ENCODE results near the gene DNAJB1. TPM values are rescaled to one million over a fixed set of nuclear protein-coding genes. Genes with fewer than 3 reads are reported as not detected.

The DNAJB1 gene
- total RNA-seq, 1 experiment from 2014 or later, result 173 TPM

DNA sequence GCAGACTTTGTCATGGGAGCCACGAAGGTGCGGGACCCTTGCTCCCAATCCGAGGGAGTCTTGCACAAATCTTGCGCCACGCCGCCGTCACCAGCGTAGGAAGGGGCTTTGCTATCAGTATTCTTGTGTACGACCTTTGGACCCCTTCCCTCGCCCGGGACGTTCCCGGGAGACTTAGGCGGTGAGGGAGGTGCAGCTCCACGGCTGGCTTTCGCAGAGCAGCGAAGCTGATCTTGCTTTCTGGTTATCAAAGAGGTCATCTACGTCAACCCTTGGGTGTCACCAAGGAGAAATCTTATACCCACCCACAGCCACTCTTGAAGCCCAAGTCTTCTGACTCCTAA lies 11.8 kb upstream of the DNAJB1 start:
- DNase-seq (ENCODE audit: low read depth), result no peak
- in situ Hi-C loops (cut with HindIII; ENCODE audit: low pct_unique_long_range_greater_than_20kb, low sequenced_read_pairs), result no loop called here

DNA sequence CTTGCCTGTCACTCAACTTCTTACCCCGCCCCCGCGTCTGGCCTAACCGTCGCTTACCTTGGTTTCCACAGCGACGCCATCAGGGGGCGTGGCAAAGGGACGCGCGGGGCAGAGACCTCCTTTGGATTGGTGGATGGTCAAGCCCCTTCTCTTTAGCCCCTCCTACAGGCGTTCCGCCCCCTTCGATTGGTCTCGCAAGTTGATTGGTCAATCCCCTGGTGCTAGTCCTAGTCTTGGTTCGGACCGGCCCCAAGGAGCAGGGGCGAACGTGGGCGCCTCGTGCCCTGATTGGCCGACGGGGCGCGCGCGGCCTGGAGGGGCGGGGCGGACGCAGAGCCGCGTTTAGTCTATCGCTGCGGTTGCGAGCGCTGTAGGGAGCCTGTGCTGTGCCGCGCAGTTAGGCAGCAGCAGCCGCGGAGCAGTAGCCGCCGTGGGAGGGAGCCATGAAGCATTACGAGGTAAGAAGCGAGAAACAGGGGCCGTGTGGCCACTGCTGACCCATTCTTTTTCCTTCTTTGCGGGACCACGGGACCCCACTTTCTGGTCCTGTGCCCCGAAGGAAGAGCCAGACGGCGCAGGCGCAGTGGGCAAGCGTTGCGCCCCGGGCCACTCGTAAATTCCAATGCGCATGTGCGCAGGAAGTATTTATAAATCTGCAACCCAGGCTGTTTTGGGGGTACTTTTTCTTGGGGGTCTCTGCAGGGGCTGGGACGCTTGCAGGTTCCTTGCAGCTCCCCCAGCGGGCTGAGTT lies 11.2 kb upstream of the DNAJB1 start, which contains the start of gene TECR:
Gene TECR (plus strand): TSS at position 341 of the 751 bp plus-strand sequence. CDS start 103 bp downstream, at position 444.
- in situ Hi-C loops (cut with HindIII; ENCODE audit: low pct_unique_long_range_greater_than_20kb, low sequenced_read_pairs), result no loop called here
- peak; percentile 100 for DNase-seq (ENCODE audit: low read depth)

DNA sequence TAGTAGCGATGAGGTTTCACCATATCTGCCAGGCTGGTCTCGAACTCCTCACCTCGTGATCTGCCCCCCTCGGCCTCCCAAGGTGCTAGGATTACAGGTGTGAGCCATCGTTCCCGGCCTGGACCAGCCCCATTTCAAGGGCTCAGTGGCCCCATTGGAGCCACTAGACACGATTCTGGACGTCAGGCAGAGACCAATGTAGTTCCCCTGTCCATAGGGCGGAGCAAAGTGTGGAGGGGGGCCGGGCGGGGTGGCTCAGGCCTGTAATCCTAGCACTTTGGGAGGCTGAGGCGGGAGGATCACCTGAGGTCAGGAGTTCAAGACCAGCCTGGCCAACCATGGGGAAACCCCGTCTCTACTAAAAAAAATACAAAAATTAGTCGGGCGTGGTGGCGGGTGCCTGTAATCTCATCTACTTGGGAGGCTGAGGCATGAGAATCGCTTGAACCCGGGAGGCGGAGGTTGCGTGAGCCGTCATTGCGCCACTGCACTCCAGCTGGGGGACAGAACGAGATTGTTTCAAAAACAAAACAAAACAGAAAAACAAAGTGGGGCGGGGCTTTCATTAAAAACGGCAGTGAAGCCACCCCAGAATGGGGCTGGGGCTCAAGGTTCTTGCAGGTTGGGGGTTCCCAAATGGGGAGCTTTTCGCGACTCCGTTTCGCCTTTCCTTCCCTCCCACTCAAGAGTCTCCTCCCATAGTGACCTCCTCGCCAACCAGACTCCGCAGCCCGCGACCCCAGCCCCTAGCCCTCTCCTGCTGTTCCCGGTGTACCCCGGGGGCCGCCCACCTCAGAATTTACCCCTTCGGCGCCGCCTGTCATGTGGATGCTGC lies 10.4 kb upstream of the DNAJB1 start:
- DNase-seq (ENCODE audit: low read depth), result no peak
- in situ Hi-C loops (cut with HindIII; ENCODE audit: low pct_unique_long_range_greater_than_20kb, low sequenced_read_pairs), result no loop called here

DNA sequence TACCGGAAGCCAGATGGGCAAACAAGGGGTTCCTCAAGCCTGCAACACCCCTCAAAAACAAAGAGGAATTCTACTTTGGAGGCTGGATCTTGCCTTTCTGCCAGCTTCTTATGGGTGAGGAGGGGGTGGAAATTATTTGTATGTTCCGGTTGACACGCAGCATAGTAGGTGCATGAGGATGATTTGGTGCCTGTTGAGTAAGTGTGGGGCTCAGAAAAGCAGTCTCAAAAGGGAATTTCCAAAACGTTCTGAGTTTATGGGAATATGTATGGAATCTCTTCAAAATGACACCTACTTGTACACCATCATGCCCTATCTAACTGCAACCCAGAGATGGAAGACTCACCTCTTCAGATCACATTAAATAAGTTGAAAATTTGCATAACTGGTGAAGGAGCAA lies 8.2 kb upstream of the DNAJB1 start:
- in situ Hi-C loops (cut with HindIII; ENCODE audit: low pct_unique_long_range_greater_than_20kb, low sequenced_read_pairs), result no loop called here
- DNase-seq (ENCODE audit: low read depth), result no peak

DNA sequence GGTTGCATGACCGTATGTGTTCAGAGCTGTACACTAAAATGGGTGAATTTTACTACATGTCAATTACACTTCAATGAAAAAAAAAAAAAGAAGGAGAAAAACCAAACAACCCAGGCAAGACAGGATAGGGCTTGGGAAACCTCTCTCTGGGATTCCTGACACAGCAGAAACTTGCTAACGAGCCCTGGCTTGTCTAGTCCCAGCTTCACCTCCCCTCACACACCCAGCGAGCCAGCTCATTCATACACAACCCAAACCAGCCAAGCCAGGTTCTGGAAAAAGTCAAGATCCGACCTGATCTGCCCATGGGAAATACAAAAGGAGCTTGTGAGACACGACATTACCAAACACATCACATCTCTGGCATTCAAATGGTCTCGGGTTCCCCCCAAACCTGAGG lies 7.5 kb upstream of the DNAJB1 start:
- in situ Hi-C loops (cut with HindIII; ENCODE audit: low pct_unique_long_range_greater_than_20kb, low sequenced_read_pairs), result no loop called here
- DNase-seq (ENCODE audit: low read depth), result no peak

DNA sequence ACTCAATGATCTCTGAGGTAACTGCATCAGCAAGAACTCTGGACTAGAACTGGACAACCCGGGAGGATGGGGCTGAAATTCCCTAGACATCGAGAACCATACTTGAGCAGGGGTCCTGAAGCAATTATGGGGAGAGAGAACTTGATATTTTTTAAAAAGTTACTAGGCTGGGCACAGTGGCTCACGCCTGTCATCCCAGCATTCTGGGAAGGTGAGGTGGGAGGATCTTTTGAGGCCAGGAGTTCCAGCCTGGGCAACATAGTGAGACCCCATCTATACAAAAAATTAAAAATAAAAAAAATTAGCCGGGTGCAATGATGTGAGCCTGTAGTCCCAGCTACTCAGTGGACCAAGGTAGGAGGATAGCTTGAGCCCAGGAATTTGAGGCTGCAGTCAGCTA lies 2.3 kb upstream of the DNAJB1 start:
- in situ Hi-C loops (cut with HindIII; ENCODE audit: low pct_unique_long_range_greater_than_20kb, low sequenced_read_pairs), result no loop called here
- no peak for DNase-seq (ENCODE audit: low read depth)

DNA sequence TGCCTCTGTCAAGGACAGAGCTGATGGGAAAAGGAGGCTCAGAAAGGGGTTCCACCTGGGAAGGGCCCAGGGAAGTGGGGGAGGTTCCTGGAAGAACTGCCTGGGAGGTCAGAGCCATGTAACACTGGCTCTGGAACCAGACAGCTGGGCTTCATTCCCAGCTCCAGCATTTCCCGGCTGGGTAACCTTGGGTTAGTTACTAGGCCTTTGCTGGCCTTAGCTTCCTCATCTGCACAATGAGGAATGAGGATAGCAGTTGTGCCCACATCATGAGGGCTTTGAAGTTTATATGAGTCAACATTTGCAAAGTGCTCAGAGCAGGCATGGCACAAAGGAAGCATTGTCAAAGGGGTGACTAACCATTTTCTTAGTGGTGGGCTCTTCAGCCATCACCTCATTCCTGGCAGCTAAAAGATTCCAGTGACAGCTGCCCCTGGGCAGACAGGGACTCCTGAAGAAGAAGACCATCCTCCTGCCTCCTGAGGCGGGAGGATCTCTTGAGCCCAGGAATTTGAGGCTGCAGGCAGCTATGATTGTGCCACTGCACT lies 1.7 kb upstream of the DNAJB1 start:
- peak; percentile 89 for DNase-seq (ENCODE audit: low read depth)
- in situ Hi-C loops (cut with HindIII; ENCODE audit: low pct_unique_long_range_greater_than_20kb, low sequenced_read_pairs), result no loop called here

DNA sequence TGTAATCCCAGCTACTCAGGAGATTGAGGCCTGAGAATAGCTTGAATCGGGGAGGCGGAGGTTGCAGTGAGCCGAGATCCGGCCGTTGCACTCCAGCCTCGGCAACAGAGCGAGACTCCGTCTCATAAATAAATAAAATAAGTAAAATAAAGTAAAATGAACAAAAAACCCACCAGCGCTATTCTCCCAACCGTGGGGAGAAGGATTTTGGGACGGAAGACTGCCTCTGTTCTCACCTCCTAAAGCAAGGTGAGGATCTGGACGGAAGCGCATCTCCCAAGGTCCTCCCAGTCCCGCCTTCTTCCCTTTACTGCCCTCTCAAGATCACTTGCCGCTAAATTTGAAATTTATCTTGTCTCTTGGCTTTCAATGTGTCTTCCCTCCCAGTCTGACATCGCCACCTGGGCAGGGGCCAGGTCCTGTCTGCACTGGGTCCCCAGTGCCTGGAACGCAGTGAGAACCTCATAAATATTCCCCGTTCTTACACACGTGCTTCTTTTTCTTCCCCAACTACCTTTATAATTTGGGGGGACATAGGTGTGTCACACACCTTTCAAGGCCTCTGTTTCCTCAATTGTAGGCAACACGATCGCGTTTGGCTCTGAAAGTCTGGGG lies 1.2 kb upstream of the DNAJB1 start:
- no peak for DNase-seq (ENCODE audit: low read depth)

DNA sequence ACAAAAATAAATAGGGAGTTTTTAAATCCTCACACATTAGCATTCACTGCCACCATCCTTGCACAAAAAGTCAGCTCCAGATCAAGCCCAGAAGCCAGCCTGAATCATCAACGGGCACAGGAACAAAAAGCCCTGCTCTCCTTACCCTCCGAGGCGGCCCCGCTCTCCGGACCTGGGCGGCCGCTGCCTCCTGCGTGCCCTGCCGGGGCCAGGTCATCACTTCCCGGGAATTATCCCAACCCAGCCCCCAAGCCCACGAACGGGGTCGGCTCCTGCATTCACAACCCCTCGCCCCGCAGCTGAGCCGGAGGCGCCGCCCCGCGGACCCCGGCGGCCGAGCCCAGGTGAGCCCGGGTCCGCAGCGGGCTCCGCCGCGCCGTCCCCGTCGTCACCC lies 754 bp downstream of the DNAJB1 start:
- DNase-seq (ENCODE audit: low read depth), result no peak
- in situ Hi-C loops (cut with HindIII; ENCODE audit: low pct_unique_long_range_greater_than_20kb, low sequenced_read_pairs), result no loop called here

More for the DNA sequence above, 1.2 kb upstream of the DNAJB1 start:
- in situ Hi-C loops (cut with HindIII; ENCODE audit: low pct_unique_long_range_greater_than_20kb, low sequenced_read_pairs), result no loop called here

DNA sequence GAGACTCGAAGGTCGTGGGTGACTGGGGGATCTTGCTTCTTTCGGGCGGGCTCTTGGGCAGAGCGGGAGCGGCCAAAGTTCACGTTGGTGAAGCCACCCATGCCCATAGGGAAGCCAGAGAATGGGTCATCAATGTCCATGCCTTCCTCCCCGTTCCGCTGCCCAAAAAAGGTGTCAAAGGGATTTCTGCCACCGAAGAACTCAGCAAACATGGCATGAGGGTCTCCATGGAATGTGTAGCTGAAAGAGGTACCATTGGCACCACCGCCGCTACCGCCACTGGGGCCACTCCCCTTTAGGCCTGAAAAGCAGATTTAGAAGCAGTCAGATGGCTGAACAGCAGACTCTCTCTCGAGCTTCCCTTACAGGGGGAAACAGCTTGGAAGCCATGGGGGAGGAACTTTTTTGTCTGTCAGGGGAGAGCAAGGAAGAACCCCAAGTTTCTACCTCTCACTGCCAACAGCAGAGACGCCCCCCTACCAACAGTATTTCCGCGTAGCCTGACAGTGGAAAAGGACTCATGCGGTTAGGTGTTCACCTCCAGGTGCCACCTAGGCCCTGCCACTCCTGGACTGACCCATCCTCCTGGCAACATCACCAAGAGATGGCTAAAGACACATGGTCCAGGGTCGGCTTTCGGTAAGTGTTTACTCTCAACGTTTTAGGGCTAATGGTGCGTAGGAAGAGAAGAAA lies 1.3 kb downstream of the DNAJB1 start:
- in situ Hi-C loops (cut with HindIII; ENCODE audit: low pct_unique_long_range_greater_than_20kb, low sequenced_read_pairs), result no loop called here

DNA sequence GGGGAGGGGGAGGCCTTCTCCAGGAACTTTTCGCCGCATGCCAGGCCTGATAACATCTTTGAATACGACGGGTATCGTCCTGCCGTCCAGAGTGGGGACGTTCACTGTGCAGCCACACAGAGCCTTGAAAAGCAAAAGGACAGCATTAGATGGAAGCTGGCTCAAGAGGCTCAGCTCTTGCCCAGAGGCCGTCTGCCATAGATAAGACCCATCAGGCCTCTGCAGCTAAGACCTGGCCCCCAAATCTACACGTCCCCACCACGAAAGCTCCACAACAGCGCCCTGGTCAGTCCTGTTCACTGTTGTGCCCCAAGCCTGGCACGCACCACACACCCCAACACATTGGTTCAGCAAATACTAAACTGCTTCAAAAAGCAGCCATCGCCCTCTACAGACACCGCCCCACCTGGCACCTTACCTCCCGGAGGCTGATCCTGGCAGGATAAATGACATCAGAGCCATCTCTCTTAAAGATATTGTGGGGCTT lies 2.1 kb downstream of the DNAJB1 start:
- in situ Hi-C loops (cut with HindIII; ENCODE audit: low pct_unique_long_range_greater_than_20kb, low sequenced_read_pairs), result no loop called here

More for the DNA sequence above, 1.3 kb downstream of the DNAJB1 start:
- no peak for DNase-seq (ENCODE audit: low read depth)

DNA sequence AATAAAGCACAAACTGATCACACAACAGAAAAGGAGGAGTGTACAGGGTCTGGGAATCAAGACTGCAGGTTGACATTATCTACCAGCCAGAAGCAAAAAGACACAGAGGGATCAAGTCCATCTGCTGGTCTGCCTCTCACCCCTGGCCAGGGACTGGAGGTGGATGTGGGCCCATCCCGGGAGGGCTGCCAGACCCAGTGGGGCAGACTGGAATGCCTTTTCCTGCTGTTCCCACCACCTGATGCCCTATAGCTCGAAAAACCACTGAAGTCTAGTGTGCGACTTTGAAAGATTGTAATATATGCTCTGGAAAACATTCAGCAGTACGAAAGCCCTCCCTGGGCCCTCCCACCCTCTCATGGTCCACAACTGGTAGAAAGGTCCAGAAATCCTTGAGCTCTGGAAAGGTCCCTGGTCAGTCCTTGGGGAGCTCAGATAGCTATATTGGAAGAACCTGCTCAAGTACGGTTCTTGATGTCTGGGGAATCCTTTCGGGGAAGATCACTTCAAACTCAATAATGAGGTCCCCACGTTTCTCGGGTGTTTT lies 2.6 kb downstream of the DNAJB1 start:
- no peak for DNase-seq (ENCODE audit: low read depth)
- in situ Hi-C loops (cut with HindIII; ENCODE audit: low pct_unique_long_range_greater_than_20kb, low sequenced_read_pairs), result no loop called here

More for the DNA sequence above, 2.1 kb downstream of the DNAJB1 start:
- DNase-seq (ENCODE audit: low read depth), result no peak

DNA sequence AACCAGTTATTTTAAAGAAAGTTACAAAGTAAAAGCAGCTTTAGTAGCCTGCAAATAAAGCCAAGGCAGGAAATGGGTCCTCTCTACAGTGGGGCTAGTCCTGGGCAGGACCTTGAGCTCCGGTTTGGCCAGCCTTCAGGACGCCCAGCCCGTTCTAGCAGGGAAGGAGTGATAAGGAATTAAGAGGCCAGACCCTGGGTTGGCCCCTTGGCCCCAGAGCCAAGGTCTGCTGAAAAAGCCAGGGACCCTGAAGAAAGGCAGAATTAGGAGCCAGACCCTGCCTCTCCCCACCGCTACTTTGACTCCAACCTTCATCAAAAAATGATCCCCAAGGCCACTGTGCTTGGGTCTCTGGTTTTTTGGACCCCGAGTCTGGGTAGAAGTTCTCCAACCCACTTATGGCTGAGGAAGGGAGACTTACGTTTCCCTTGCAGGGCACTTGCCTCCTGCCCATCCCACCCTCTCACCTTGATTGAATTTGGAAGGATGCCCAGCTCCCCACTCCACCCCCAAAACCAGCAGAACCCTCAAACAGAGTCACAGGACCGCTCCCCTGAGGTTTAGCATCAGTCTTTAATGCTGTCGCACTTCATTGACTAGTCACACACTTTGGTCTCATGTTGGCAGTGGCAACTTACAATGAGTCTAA lies 3.9 kb downstream of the DNAJB1 start:
- in situ Hi-C loops (cut with HindIII; ENCODE audit: low pct_unique_long_range_greater_than_20kb, low sequenced_read_pairs), result no loop called here
- DNase-seq (ENCODE audit: low read depth), result no peak

DNA sequence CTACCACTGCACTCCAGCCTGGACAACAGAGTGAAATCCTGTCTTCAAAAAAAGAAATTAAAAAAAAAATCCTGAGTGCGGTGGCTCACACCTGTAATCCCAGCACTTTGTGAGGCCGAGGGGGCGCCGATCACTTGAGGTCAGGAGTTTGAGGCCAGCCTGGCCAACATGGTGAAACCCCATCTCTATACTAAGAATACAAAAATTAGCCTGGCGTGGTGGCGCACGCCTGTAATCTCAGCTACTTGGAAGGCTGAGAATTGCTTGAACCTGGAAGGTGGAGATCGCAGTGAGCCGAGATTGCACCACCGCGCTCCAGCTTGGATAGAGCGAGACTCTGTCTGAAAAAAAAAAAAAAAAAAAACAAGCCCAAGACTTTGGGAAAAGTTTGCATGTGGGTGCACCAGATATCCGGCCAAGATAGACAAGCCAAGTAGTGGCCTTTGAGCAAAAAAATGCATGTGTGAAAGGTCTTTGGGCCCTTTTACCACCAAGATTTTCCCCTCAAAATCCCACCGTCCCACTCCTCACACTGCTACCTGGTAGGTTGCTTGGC lies 5.7 kb downstream of the DNAJB1 start:
- in situ Hi-C loops (cut with HindIII; ENCODE audit: low pct_unique_long_range_greater_than_20kb, low sequenced_read_pairs), result no loop called here
- no peak for DNase-seq (ENCODE audit: low read depth)

DNA sequence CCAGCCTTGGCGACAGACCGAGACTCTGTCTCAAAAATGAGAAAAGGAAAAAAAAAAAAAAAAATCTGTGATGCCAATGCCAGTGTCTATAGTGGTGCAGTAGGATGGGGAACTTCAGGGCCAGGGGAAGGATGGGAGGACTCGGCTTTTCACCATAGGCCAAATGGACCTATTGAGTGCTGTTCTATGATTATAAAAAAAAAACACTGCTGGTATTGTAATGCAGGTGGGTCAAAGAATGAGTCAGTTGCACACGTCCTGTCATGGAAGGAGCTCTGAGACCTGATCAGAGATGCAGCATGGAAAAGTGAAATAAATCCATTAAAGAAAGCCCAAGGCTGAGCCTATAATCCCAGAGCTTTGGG lies 7.0 kb downstream of the DNAJB1 start:
- no peak for DNase-seq (ENCODE audit: low read depth)
- in situ Hi-C loops (cut with HindIII; ENCODE audit: low pct_unique_long_range_greater_than_20kb, low sequenced_read_pairs), result no loop called here

DNA sequence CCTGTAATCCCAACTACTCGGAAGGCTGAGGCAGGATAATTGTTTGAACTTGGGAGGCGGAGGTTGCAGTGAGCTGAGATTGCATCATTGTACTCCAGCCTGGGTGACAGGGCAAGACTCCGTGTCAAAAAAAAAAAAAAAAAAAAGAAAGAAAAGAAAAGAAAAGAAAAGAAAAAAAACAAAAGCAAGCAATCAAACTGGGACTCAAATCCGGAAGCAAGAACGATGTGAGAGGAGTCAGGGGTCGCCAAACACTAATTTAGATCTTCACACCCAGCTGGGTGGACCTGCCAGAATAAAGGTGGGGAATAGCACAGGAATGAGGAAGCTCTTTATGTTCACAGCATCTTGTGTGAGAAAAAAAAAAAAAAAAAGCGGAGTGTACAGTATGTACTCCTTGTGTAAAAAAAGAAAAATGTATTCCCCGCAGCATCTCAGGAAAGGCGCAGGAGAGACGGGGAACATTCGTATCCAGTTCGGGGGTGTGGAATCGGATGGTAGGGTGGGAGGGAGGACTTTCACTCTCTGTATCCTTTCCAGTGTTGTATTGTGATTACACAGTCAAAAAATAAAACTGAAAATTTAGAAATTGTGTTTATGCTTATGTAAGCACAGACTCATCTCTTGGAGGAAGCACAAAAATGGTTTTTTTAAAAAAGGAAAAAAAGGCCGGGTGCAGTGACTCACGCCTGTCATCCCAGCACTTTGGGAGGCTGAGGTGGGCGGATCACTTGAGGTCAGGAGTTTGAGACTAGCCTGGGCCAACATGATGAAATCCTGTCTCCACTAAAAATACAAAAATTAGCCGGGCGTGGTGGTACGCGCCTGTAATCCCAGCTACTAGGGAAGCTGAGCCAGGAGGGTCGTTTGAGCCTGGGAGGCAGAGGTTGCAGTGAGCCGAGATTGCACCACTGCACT lies 7.6 kb downstream of the DNAJB1 start:
- in situ Hi-C loops (cut with HindIII; ENCODE audit: low pct_unique_long_range_greater_than_20kb, low sequenced_read_pairs), result no loop called here
- DNase-seq (ENCODE audit: low read depth), result peak; percentile 80

Measured in Caki2 (cell line).